ENCODE results near the gene DLGAP1.
A peak's percentile ranks its signal among the peaks of the same experiment; 100 is the strongest.

DLGAP1 gene

DNA sequence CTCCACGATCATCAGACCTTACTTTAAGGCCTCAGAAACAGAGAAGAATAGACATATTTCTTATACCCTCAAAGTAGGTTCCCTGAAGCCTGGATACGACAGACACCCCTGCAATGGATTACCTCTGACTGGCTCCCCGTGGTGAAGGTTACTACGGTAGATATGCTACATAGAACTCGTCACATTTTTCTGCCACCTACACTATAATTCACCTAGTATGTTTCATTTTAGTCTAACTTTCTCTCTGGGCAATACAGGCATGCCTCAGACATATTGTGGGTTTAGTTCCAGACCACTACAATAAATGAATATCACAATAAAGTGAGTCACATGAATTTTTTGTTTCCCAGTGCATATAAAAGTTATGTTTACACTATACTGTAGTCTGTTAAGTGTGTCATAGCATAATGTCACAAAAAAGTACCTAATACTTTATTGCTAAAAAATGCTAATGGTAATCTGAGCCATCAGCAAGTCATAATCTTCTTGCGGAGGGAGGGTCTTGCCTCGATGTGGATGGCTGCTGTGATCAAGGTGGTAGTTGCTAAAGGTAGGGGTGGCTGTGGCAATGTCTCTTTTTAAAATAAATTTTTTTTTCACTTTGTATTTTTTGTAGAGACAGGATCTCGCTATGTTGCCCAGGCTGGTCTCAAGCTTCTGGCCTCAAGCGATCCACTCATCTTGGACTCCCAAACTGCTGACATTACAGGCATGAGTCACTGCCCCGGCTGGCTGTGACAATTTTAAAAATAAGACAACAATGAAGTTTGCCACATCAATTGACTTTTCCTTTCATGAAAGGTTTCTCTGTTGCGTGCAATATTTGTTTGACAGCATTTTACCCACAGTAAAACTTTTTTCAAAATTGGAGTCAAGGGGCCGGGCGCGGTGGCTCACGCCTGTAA is 940.5 kb downstream of the DLGAP1 start:
- no peak for DNase-seq

DNA sequence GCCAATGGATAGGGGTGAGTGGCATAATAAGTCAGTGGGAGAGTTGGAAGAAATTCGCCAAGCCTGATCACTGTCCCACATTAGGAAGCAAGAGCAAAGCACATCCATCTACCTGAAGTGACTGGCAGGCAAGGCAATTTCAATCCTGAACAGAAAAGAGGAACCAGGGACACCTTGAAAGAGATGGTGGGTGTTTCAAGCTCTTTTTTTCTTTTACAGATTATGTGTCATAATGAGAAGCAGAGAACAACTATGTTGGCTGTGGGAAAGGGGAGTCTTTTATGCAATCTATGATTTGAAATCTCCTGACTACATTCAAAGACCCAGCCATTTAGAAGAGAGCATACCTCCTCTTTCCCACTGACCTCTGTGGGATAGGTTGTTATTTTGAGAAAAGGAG is 941.6 kb downstream of the DLGAP1 start:
- DNase-seq: no peak

GRCh38 chr18:3511980-3512379 is 943.1 kb downstream of the DLGAP1 start:
- DNase-seq: no peak

- no peak for DNase-seq
Measured at GRCh38 chr18:3510896-3511295, 944.2 kb downstream of the DLGAP1 start.

DNA sequence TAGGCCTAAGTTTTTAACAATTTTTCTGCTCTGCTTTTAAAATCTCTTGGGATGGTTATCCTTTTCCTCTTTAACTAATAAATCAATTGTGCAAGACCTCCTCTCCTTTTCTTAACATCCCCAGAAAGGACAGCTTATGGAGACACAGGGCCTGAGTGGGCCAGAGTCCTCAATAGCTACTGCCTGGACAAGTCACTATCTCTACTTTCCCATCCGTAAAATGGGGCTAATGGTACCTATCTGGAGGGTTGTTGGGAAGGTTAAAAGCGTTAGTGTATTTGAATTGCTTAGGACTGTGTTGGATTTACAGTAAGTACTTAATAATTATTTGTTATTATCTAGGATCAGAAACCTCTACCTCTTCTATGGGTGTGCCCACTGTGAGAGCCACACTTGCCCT is 945.1 kb downstream of the DLGAP1 start:
- no peak for DNase-seq

- DNase-seq: peak in 2 of 56 donors; percentile 8 to 11
Measured at GRCh38 chr18:3508576-3509549, 946.2 kb downstream of the DLGAP1 start.

DNA sequence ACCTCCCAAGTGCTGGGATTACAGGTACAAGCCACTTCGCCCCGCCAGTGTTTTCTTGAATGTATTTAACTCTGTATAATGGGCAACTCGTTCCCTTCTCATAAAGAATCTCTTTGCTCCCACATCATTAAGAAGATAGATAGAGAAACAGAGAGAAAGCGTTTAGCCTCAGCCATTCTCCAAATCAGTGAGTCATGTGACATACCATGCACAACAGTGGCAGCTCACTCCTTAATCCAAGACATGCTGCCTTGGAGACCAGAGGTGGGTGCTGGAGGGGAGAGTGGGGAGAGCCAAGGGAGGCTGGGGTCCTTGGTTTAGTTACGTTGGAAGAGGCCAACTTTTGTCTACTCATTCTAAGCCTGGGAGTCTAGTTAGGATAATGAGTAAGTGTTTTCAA is 950.5 kb downstream of the DLGAP1 start:
- no peak for DNase-seq

GRCh38 chr18:3502650-3503049 is 952.5 kb downstream of the DLGAP1 start:
- no peak for DNase-seq

DNA sequence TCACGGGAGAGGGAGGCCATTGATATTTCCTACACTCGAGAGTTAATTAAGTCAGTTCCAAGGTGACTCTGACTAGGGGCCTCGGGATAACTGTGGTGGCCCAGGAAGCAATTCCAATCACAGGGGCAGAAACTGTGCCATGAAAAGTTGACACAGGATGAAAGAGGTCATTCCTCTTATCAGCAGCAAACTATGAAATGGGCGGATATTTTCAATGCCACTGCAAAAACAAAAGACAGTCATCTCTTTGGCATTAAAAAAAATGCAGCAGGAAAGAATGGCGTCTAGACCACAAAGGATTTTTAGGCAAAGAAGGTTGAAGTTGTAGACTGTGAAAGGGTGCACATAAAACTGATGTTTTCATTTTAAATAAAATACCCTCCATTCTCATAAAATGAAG is 955.1 kb downstream of the DLGAP1 start:
- no peak for DNase-seq

DNA sequence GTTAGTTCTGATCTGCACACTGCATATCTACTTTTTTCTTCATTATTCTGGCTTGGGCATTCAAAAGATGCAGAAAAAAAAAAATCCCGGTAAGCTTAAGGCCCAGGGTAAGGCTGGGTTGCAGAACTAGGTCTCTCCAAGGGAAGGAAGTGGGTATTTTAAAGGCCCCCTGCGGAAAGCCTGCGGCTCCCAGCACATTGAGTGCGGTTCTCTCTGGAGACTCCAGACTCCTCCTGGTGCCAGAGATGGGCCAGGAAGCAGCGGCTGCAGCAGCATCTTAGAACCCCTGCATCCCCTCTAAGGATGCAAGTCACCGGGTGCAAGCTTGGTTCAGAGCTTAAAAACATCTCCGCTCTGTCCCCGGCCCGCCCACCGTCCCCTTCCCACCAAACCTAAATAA is 955.6 kb downstream of the DLGAP1 start:
- DNase-seq: no peak

DNA sequence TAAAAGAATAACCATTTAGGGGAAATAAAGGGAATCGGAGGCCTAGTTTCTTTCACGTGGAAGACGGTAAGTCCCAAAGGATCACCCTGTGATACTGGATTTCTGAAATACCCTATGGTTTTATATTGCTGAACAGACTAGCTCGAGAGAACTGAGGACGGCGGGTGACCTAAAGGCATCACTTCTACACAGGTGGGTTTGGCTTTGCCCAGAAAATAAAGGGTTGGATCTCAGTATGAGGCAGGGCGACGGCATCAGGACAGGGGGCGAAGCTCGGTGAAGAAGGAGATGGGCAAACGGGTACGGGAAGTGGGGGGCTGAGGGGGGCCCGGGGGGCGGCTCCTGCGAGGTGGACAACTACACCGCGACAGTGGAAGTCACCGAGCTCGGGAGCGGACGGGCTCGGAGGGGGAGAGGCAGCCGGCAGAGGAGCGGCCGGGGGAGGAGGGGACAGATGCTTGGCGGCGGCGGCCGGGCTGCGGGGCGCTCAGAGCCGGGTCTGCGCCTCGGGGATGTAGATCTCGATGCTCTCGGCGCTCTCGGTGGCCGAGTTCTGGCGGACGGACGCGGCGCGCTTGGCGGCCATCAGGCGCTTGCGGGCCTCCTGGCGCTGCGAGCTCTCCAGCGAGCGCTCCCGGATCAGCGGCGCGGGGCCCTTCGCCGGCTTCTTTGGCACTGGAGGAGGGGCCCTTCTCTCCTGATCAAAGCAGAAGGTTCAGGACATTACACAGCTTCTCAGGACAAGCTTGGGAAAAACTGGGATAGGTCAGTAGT is 956.2 kb downstream of the DLGAP1 start:
- DNase-seq: peak in 13 of 56 donors; percentile 6 to 49 (median 20)

DNA sequence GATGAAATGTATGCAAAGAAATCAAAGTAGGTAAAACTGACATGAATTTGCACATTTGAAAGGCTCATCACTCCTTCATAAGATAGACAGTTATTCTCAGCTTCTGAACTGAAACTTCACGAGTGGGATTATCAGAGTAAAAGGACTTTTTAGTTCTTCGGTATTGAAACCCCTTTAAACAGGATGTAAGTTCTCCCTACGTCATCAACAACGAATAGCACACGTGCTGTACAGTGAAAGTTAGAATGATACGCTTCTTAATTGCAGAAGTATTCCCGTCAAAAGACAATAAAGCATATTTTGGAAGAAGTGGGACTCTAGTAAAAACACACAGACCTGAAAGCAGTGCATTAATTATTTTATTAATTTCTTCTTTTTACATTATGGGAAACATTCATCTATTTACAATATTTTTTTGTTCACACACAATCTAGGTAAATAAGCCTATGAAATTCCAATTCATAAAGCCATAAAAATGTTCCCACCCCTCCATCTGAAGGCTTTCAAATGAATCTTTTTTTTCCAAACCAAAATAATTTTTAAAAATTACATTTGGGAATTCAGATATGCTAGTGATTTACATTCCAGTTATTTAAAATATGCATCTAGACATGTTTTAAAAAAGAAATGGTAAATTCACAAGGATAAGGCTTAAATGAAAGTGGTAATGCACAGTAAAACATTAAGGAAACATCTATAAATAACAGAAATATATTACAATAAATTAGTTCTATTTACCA is 959.2 kb downstream of the DLGAP1 start:
- no peak for DNase-seq

DNA sequence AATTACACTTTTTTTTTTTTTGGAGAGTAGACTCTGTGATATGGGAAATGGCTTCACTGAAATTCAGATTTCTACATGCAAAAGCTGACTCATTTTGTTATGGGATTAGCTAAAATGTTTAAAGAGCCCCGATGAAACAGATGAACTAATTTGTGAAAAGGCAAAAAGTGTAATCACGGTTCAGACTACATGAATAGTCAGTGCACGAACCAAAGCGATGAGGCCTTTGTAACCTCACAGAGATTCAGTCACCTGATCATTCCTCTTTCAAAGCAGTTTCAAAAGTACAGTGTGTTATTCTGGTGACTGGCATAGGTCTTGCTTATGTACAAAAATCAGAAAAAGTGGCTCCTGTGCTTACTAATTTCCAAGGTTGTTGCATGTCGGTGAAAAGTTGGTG is 960.5 kb downstream of the DLGAP1 start:
- no peak for DNase-seq

DNA sequence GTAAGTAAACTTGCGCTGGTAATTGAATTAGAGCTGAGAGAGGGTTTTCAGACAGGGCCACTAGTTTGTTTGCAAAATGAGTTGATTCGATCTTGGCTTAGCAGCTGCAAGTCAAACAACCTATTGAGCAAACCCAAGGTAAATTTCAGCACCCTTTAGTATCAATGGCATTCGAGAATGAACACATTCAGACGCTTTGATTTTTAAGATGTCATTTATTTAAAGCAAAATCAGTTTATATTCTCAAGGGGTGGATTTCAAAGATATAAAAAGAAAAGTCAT is 960.9 kb downstream of the DLGAP1 start:
- no peak for DNase-seq

DNA sequence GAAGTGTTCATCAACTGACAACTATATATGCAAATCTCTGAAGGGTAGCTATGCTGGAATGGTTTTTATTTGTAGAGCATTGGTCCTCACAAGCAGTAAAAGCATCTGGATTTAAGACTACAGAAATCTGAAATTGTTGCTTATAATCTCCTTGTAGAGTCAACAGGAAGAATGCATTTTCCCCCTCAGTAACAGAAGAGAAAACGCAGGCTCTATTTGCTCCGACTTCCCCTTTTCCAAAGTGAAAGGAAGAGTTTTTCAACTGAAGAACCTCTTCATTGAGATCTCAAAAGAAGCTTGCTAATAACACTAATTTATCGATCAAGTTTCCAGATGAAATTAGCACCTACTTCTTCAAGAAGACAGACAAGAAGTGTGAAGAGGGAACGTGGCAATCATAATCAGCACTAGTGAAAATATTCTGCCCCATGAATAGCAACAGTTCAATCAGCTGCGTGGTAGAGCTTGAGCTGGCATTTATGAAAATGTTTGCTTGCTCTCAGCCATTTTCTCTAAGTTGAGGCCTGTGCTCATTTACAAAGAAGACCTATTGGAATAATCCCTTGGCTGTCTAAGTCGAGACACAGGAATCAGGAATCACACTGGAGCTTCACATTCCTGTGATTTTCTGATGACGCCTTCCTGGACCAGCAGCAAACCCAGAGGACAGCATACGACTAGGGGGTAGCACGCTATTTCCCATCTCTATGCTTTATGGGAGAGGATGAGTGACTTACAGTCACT is 961.4 kb downstream of the DLGAP1 start:
- no peak for DNase-seq

DNA sequence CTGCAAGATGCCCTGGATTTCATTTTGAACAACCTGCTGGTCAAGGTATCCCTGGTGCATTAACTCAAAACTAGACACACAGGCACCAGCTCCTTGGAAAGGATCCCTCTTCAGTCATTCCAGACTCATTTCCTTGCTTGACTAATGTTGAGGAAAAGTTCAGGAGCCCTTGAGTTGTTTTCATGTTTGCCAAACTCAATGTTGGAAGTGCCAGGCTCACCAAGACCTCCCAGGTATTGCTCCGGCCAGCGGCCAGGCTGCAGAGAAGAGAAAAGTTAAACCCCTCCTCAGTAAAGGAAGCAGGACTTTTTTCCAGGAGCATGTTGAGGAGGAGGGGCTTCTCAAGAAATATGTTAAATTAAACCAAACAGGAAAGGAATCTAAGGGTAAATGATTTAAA is 962.4 kb downstream of the DLGAP1 start:
- DNase-seq: no peak

GRCh38 chr18:3491981-3492555 is 963.0 kb downstream of the DLGAP1 start:
- no peak for DNase-seq

DNA sequence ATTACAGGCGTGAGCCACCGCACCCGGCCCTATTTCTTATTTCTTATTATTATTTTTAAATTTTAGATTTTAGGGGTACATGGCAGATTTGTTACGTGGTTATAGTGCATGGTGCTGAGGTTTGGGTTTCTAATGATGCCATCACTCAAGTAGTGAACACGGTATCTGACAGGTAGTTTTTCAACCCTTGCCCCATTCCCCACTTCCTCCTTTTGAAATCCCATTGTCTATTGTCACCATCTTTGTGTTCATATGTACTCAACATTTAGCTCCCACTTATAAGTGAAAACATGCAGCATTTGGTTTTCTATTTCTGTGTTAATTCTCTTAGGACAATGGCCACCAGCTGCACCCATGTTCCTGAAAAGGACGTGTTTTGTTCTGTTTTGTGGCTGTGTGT is 965.6 kb downstream of the DLGAP1 start:
- DNase-seq: no peak

GRCh38 chr18:3486512-3486911 is 968.6 kb downstream of the DLGAP1 start:
- DNase-seq: no peak

All from amygdala (tissue), 56 donors.